ENCODE measurements around the gene ZNF205. TPM values are rescaled to one million over a fixed set of nuclear protein-coding genes. Genes with fewer than 3 reads are reported as not detected.

Gene ZNF205
- total and polyA plus RNA-seq, 10 of the 15 experiments (the other 5 are each of a cell fraction or from before 2014, with no cell fraction given), result 0.26 to 1.5 (median 0.78) TPM; not detected in 2

DNA sequence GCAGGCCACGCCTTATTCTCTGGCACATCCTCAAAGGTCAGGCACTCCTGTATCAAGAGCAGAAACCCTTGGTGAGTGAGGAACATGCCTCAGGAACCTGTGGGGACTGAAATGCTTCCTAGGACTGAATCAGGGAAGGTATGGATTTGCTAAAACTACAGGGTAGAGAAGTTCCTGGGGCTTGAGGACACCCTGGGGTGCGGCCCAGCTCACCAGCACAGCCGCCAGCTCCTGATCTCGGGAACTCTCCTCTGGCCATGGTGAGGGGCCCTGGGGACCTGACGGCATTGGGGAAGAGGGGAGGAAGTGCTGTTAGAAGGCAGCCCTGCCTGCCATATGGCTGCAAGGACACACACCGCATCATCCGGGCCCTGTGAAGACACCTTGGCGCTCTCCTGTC is 20.8 kb upstream of the ZNF205 start:
- ATAC-seq, result no peak
- WGBS (ENCODE audit: insufficient coverage, insufficient replicate concordance, low lambda C conversion rate, missing lambda C conversion rate), result 43% methylated on average over 7 of the region's 8 CpGs
- Histone ChIP-seq H3K4me3 (no peak overlapping the region), H3K9me3 (replicated peaks; ENCODE audit: control insufficient read depth, insufficient read depth, low read length) (no peaks in the 10 kb centered on the region), H3K27me3 (replicated peaks in 1 of 2; ENCODE audit: control insufficient read depth in 2 of 2, insufficient read depth in 2 of 2, low read length in 1 of 2) (no peaks in the 10 kb centered on the region), H3K4me1 (ENCODE audit: control insufficient read depth, insufficient read depth, low read length) (peaks cover 6% of the 10 kb centered on the region; the same call in 1 of the 2 replicates), H3K79me2 (ENCODE audit: control insufficient read depth, insufficient read depth, low read length) (no peaks in the 10 kb centered on the region), H2AFZ (ENCODE audit: control insufficient read depth, low read depth, low read length) (no peak overlapping the region), H3K36me3 (ENCODE audit: control insufficient read depth in 2 of 2, insufficient read depth in 2 of 2, low read length in 1 of 2) (no peaks in the 10 kb centered on the region), H4K20me1 (ENCODE audit: control insufficient read depth, insufficient read depth) (no peaks in the 10 kb centered on the region), H3K27ac (ENCODE audit: control insufficient read depth, insufficient read depth) (no peak overlapping the region), H3K9ac (ENCODE audit: control insufficient read depth, insufficient read depth, low read length) (no peak overlapping the region), H3K4me2 (ENCODE audit: control insufficient read depth, insufficient read depth) (no peak overlapping the region)
- ChIA-PET SMC1A (ENCODE audit: uncharacterized antibody, unreplicated experiment) (interaction anchor here (1.0 to 1.1 kb wide), 2 partner anchors 15 to 20 kb away, joined by 3 read pairs; no protein-coding TSS in a partner anchor), CTCF (interaction anchor here (2.7 to 21.2 kb wide), 3 partner anchors 14 to 37 kb away, joined by 11 to 396 read pairs (median 16); no protein-coding TSS in a partner anchor), RAD21 (ENCODE audit: unreplicated experiment) (no interaction called here), POLR2A (no interaction called here)
- no peak for FAIRE-seq
- intact Hi-C loops (cut with micrococcal nuclease; ENCODE audit: unreplicated experiment), result no loop called here
- DNase-seq (ENCODE audit: low read depth, low spot score), result no peak
- in situ Hi-C loops (cut with MboI), result no loop called here
- no TSS peak for BruUV-seq (replicated peaks)
- TF ChIP-seq TCF3 (IDR thresholded peaks at IDR 0.05; ENCODE audit: borderline replicate concordance, insufficient read depth, low read depth, low read length) (no peak), RCOR1 (conservative IDR thresholded peaks at IDR 0.05; ENCODE audit: low read depth, low read length) (no peak), HDAC2 (IDR thresholded peaks at IDR 0.05) (no peak), NR2C1 (IDR thresholded peaks at IDR 0.05) (no peak), HDAC6 (IDR thresholded peaks at IDR 0.05; ENCODE audit: unreplicated experiment) (no peak), POLR2A (IDR thresholded peaks at IDR 0.05; ENCODE audit: low read depth, low read length) (no peak), SMAD5 (IDR thresholded peaks at IDR 0.05; ENCODE audit: low read depth) (no peak), YY1 (IDR thresholded peaks at IDR 0.05; ENCODE audit: low read depth, low read length) (no peak), TARDBP (IDR thresholded peaks at IDR 0.05; ENCODE audit: borderline replicate concordance) (no peak), ZNF384 (IDR thresholded peaks at IDR 0.05; ENCODE audit: borderline replicate concordance, low read depth, low read length) (no peak), ZBED1 (IDR thresholded peaks at IDR 0.05; ENCODE audit: borderline replicate concordance) (no peak)
- TF ChIP-seq, protein P1, sequence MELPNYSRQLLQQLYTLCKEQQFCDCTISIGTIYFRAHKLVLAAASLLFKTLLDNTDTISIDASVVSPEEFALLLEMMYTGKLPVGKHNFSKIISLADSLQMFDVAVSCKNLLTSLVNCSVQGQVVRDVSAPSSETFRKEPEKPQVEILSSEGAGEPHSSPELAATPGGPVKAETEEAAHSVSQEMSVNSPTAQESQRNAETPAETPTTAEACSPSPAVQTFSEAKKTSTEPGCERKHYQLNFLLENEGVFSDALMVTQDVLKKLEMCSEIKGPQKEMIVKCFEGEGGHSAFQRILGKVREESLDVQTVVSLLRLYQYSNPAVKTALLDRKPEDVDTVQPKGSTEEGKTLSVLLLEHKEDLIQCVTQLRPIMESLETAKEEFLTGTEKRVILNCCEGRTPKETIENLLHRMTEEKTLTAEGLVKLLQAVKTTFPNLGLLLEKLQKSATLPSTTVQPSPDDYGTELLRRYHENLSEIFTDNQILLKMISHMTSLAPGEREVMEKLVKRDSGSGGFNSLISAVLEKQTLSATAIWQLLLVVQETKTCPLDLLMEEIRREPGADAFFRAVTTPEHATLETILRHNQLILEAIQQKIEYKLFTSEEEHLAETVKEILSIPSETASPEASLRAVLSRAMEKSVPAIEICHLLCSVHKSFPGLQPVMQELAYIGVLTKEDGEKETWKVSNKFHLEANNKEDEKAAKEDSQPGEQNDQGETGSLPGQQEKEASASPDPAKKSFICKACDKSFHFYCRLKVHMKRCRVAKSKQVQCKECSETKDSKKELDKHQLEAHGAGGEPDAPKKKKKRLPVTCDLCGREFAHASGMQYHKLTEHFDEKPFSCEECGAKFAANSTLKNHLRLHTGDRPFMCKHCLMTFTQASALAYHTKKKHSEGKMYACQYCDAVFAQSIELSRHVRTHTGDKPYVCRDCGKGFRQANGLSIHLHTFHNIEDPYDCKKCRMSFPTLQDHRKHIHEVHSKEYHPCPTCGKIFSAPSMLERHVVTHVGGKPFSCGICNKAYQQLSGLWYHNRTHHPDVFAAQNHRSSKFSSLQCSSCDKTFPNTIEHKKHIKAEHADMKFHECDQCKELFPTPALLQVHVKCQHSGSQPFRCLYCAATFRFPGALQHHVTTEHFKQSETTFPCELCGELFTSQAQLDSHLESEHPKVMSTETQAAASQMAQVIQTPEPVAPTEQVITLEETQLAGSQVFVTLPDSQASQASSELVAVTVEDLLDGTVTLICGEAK (IDR thresholded peaks at IDR 0.05; ENCODE audit: borderline replicate concordance), result no peak
- TF ChIP-seq, protein P2, sequence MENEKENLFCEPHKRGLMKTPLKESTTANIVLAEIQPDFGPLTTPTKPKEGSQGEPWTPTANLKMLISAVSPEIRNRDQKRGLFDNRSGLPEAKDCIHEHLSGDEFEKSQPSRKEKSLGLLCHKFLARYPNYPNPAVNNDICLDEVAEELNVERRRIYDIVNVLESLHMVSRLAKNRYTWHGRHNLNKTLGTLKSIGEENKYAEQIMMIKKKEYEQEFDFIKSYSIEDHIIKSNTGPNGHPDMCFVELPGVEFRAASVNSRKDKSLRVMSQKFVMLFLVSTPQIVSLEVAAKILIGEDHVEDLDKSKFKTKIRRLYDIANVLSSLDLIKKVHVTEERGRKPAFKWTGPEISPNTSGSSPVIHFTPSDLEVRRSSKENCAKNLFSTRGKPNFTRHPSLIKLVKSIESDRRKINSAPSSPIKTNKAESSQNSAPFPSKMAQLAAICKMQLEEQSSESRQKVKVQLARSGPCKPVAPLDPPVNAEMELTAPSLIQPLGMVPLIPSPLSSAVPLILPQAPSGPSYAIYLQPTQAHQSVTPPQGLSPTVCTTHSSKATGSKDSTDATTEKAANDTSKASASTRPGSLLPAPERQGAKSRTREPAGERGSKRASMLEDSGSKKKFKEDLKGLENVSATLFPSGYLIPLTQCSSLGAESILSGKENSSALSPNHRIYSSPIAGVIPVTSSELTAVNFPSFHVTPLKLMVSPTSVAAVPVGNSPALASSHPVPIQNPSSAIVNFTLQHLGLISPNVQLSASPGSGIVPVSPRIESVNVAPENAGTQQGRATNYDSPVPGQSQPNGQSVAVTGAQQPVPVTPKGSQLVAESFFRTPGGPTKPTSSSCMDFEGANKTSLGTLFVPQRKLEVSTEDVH (IDR thresholded peaks at IDR 0.05; ENCODE audit: low read depth, partially characterized antibody), result no peak
- TF ChIP-seq, protein P3, sequence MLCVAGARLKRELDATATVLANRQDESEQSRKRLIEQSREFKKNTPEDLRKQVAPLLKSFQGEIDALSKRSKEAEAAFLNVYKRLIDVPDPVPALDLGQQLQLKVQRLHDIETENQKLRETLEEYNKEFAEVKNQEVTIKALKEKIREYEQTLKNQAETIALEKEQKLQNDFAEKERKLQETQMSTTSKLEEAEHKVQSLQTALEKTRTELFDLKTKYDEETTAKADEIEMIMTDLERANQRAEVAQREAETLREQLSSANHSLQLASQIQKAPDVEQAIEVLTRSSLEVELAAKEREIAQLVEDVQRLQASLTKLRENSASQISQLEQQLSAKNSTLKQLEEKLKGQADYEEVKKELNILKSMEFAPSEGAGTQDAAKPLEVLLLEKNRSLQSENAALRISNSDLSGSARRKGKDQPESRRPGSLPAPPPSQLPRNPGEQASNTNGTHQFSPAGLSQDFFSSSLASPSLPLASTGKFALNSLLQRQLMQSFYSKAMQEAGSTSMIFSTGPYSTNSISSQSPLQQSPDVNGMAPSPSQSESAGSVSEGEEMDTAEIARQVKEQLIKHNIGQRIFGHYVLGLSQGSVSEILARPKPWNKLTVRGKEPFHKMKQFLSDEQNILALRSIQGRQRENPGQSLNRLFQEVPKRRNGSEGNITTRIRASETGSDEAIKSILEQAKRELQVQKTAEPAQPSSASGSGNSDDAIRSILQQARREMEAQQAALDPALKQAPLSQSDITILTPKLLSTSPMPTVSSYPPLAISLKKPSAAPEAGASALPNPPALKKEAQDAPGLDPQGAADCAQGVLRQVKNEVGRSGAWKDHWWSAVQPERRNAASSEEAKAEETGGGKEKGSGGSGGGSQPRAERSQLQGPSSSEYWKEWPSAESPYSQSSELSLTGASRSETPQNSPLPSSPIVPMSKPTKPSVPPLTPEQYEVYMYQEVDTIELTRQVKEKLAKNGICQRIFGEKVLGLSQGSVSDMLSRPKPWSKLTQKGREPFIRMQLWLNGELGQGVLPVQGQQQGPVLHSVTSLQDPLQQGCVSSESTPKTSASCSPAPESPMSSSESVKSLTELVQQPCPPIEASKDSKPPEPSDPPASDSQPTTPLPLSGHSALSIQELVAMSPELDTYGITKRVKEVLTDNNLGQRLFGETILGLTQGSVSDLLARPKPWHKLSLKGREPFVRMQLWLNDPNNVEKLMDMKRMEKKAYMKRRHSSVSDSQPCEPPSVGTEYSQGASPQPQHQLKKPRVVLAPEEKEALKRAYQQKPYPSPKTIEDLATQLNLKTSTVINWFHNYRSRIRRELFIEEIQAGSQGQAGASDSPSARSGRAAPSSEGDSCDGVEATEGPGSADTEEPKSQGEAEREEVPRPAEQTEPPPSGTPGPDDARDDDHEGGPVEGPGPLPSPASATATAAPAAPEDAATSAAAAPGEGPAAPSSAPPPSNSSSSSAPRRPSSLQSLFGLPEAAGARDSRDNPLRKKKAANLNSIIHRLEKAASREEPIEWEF (IDR thresholded peaks at IDR 0.05; ENCODE audit: insufficient replicate concordance, low read depth, low read length), result no peak

Measured in GM12878 (cell line).